HG03520 (cell line): ENCODE data around the gene S100PBP.

Source experiments
- ATAC-seq: cut with Tn5 transposase; IDR thresholded peaks from one replicate; pipeline ENCODE4 v1.9.1; 2021; ENCODE audit warnings: mild to moderate bottlenecking, moderate library complexity; ENCODE audit not compliant: unreplicated experiment

The S100PBP gene

GRCh38 chr1:32886004-32886827 is 68.8 kb downstream of the S100PBP start, which contains the start of gene HPCA:
Gene HPCA, plus strand, starts transcription at chr1:32886491. Its CDS starts 2,408 bp downstream, at chr1:32888899.
- ATAC-seq = no peak

GRCh38 chr1:32886828-32887414 is 69.5 kb downstream of the S100PBP start:
- no peak for ATAC-seq

GRCh38 chr1:32887623-32888022 is 70.2 kb downstream of the S100PBP start:
- ATAC-seq = no peak

GRCh38 chr1:32888134-32888533 is 70.7 kb downstream of the S100PBP start:
- ATAC-seq = no peak

- ATAC-seq = no peak
Measured at GRCh38 chr1:32888677-32889420, 71.4 kb downstream of the S100PBP start.

- no peak for ATAC-seq
Measured at GRCh38 chr1:32889731-32890278, 72.4 kb downstream of the S100PBP start.

GRCh38 chr1:32890516-32891240 is 73.2 kb downstream of the S100PBP start:
- no peak for ATAC-seq

GRCh38 chr1:32891241-32891570 is 73.8 kb downstream of the S100PBP start:
- ATAC-seq = no peak

- ATAC-seq = no peak
Measured at GRCh38 chr1:32891630-32892029, 74.2 kb downstream of the S100PBP start.

GRCh38 chr1:32892368-32893197 is 75.1 kb downstream of the S100PBP start:
- no peak for ATAC-seq

- ATAC-seq = no peak
Measured at GRCh38 chr1:32893198-32894018, 76.0 kb downstream of the S100PBP start.

GRCh38 chr1:32894019-32894600 is 76.7 kb downstream of the S100PBP start:
- no peak for ATAC-seq

GRCh38 chr1:32894681-32895080 is 77.2 kb downstream of the S100PBP start:
- no peak for ATAC-seq

GRCh38 chr1:32895325-32896215 is 78.1 kb downstream of the S100PBP start:
- no peak for ATAC-seq

- ATAC-seq = no peak
Measured at GRCh38 chr1:32896451-32896850, 79.0 kb downstream of the S100PBP start.

- ATAC-seq = no peak
Measured at GRCh38 chr1:32897082-32898049, 79.9 kb downstream of the S100PBP start.

- no peak for ATAC-seq
Measured at GRCh38 chr1:32898056-32898455, 80.6 kb downstream of the S100PBP start.
